GM12892 (cell line): ENCODE measurements around the gene RBM39.

Experiments used
- DNase-seq: peaks from one replicate; pipeline ENCODE4 v3.0.0; 2011; ENCODE audit not compliant: insufficient read length
- FAIRE-seq: peaks from 2 replicates; lab custom pipeline; 2011; peaks lifted over from hg19 to GRCh38; lab: Jason Lieb, UNC
- POLR2A ChIP-seq: IDR thresholded peaks from 2 replicates; pipeline ENCODE4 v1.6.1; 2011; ENCODE audit warnings: low read depth, low read length, control low read depth
- POLR2AphosphoS5 ChIP-seq: IDR thresholded peaks from 2 replicates; pipeline ENCODE4 v1.6.1; 2011; ENCODE audit warnings: low read depth, low read length, control low read depth
- TAF1 ChIP-seq: IDR thresholded peaks from 2 replicates; pipeline ENCODE4 v1.6.1; 2011; ENCODE audit warnings: low read depth, mild to moderate bottlenecking, control low read depth, low read length, borderline replicate concordance

RBM39 gene

DNA sequence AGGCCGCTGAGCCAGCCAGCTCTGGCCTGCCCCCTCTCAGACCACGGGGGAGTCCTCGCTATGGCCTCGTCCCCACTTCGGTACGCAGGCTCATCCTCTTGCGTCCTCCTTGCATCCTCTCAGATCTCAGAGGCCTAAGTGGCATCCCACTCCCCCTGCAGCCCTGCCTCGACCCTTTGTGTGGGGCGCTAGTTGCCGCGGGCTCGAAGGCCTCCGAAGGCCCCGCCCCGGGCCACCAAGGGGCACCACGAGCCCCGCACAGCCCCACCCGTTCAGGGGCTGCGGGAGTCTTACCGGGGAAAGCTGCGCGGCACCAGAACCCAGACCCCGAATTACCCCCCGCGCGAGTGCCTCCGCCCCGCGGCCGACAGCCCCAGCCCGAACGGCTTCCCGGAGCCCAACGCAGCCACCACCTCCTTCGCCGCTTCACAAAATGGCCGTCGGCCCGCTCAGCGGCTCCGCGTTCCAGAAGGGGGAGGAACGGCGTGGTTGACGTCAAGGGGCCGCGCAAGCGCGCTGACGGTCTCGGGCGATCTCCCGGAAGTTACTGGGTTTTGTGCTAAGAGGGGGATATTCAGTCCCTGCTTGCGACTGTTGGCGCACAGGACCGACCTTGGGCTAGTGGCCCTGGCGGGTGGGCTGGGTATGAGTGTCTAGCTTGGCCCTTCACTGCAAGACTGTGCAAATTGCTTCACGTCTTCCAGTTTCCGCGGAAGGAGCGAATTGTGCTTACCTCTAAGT is 77.4 kb downstream of the RBM39 start, which contains the start of the genes CPNE1 and RBM12:
Gene CPNE1 (minus strand): TSS at position 435 of the 741 bp plus-strand sequence. CDS start 31,977 bp downstream, outside the sequence.
Gene RBM12 (minus strand): TSS at position 435 of the 741 bp plus-strand sequence. CDS start 9,578 bp downstream, outside the sequence.
- peak; percentile 92 for TF ChIP-seq POLR2A
- TF ChIP-seq POLR2AphosphoS5 = peak; percentile 97
- peak; percentile 95 for TF ChIP-seq TAF1
- FAIRE-seq (peak; percentile 97), DNase-seq (peak; percentile 96)

DNA sequence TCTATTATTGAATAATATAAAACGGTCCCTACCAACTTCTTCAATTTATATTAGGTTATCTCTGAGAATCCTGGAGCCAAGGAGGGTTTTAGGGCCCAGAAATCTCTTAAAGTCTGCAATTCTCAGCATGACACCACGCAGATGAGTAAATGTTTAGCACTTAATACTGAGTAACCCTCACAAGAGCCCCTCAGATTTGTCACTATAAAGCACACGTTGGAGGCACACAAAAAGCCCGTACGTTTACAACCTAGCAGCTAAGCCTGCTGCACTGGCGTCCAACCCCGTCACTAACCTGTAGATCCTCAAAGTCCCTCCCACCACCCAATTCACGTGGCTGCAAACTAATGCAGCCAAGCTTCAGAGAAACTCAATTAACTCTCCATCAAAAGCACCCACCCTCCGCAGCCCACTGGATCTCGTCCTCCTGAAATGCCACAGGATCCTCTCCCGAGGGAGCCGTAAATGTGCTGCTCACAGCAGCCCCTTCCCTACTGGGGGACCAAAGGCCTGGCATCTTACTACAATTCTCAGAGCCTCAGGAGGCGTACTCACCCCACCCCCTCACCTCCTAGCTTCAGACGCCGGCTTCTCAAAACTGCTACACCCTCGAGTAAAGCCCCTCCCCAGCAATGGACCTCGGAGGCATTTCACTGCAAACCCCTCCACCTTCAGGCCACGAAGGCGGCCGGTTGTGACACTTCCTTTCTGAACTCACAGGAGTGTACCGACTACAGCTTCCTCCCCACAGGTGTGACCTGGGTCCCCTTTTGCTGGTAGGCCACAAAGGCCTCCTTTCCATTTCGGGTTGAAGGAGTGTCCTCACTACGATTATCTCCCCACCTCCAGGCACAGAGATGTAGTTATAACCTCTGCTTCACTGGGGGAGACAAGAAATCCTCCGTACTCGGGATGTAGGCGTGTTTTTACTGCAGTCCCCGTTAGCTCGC is 78.3 kb downstream of the RBM39 start:
- TF ChIP-seq POLR2A = peak; percentile 85
- TF ChIP-seq POLR2AphosphoS5 = peak; percentile 76; the same call in 1 of the 2 replicates
- TF ChIP-seq TAF1 = 0 out of 2 replicates have a peak, but pooled peaks have one; percentile 34
- peak; percentile 44 for DNase-seq
- peak; percentile 81 for FAIRE-seq

DNA sequence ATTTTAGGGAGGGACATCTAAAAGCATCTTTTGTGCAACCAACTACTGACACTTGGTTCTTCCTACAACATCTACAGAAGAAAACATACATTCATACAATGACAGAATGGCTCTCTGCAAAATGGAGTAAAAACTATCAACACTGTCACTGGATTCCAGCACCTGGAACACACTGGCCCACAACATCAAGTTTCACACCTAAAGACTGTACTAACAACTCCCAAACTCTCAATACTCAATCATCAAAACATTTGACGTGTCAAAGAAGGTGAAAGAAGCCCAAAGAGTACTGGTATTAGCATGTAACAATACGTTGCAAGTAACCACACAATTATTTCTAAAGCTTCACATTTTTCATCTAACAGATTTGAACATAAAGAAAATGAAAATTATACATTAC is 79.5 kb downstream of the RBM39 start:
- DNase-seq (no peak), FAIRE-seq (no peak)
- no peak for TF ChIP-seq TAF1
- TF ChIP-seq POLR2A = no peak
- no peak for TF ChIP-seq POLR2AphosphoS5

DNA sequence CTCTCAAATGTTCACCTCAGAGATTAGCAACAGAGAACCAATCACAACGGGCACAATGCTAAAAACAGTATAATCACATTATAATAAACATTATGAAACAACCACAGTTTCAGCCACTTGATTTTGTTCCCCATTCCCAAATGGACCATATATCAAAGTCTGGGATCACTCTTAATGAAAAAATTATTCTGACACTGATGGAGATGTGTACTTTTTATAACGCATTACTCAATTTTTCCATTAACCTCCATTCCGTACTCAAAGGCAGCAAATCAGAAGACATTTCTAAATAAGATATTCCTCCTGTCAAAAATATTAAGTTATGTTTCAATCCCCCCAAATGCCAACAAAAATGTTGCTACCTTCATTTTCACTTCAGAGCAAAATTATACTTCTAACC is 80.2 kb downstream of the RBM39 start:
- no peak for DNase-seq
- FAIRE-seq = no peak
- TF ChIP-seq POLR2A (no peak), POLR2AphosphoS5 (no peak), TAF1 (no peak)

DNA sequence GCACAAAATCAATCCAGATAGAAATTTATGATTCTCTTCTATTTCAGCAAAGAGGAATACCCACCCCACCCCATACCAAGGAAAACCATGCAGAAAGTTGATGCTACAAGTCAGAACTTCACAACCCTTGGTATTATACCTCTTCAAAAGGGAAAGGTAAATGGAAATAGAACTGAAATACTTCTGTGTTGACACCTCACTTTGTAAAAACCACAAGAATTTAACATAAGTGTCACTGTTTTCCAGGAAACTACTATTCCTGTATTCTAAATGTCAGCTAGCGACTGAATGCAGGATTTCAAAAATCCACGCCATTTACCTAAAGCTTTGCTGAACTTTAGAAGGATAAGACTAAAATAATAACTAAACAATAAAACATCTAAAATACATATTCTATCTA is 81.0 kb downstream of the RBM39 start:
- FAIRE-seq (no peak), DNase-seq (no peak)
- TF ChIP-seq POLR2A (no peak), POLR2AphosphoS5 (no peak), TAF1 (no peak)

DNA sequence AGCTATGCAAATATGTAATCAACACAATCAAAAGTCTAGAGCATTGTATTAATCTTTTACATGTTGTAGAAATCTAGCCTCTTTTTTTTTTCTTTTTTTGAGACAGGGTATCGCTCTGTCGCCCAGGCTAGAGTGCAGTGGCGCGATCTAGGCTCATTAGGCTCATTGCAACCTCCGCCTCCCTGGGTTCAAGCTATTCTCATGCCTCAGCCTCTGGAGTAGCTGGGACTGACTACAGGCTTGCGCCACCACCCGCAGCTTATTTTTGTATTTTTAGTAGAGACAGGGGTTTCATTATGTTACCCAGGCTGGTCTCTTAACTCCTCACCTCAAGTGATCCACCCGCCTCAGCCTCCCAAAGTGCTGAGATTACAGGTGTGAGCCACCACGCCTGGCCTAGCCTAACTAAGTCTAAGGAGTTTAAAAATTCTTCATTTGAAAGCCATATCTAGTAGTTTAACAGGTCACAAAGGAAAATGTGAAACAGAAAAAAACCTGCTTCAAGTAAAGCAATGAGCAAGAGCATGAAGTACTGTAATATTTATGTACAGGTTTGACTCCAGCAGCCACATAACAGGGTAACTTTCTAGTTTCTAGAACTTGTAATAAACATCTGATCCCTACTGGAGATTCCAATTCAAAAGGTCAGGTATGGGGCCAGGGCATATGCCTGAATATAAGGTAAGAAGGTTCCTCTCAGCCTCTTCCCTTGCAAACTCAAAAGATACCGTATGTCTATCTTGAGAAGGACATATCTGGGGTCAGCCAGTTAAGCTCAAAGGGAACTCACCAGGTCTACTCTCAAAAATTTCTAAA is 81.7 kb downstream of the RBM39 start:
- no peak for TF ChIP-seq POLR2A
- TF ChIP-seq TAF1 = no peak
- no peak for TF ChIP-seq POLR2AphosphoS5
- DNase-seq = no peak
- FAIRE-seq = no peak

DNA sequence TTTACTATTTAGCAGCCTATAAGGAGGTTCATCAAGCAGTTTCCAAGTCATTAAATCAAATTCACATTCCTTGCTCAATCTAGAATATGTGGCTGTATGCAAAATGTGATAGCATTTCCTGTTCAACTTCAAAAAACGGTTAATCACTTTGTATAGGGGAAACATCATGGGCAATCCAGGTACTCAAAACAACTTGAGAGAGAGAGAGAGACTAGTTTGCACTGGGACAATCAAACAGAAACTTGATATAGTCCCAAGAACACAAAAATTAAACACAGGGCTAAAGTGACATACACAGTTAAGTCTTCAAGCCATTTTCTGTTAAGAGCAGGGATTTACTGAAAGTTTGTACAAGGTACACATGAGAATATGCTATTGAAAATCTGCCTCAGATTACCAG is 84.8 kb downstream of the RBM39 start:
- FAIRE-seq (no peak), DNase-seq (no peak)
- TF ChIP-seq TAF1 = no peak
- no peak for TF ChIP-seq POLR2A
- TF ChIP-seq POLR2AphosphoS5 = no peak

DNA sequence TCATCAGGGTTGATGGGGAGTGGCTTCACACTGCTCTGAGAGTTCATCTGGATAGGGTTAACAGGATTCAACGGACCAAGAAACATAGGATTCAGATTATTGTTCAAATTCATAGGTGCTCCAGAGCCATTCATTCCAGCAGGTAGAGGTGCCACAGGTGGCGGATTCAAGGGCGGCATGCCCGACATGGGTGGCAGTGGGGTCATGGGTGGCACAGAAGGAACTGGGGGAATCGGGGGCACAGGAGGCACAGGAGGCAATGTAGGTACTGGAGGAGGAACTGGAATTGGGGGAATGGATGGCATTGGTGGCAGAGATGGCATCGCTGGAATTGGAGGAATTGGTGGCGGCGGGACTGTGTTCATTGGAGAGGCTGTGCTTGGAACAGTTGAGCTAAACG is 87.6 kb downstream of the RBM39 start:
- no peak for TF ChIP-seq POLR2AphosphoS5
- no peak for TF ChIP-seq POLR2A
- no peak for TF ChIP-seq TAF1
- DNase-seq (no peak), FAIRE-seq (no peak)

DNA sequence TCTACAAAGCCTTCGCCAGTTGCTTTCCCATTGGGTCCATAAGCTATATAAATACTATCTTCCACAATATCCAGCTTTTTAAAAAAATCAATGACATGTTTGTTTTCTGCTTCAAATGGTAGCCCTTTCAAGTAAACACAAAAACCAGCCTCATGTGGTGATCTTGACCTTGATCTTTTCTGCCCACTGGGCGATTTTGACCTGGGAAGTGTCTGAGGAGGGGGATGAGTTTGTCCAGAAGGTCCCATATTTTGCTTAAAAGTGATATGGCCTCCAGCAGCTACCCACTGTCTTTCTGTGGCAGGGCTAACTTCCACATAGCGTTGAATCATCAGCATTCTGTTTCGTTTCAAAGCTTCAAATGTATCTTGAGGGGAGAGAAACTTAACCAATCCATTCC is 88.2 kb downstream of the RBM39 start:
- FAIRE-seq (no peak), DNase-seq (no peak)
- TF ChIP-seq POLR2A = no peak
- no peak for TF ChIP-seq POLR2AphosphoS5
- no peak for TF ChIP-seq TAF1
